ENCODE results near the gene COG4.
A peak's percentile ranks its signal among the peaks of the same experiment; 100 is the strongest.
"Not testable (repeated sequence)": the region's sequence is repeated elsewhere in the genome, so short reads cannot be mapped to it uniquely, and the experiment has no call there.

COG4 gene

DNA sequence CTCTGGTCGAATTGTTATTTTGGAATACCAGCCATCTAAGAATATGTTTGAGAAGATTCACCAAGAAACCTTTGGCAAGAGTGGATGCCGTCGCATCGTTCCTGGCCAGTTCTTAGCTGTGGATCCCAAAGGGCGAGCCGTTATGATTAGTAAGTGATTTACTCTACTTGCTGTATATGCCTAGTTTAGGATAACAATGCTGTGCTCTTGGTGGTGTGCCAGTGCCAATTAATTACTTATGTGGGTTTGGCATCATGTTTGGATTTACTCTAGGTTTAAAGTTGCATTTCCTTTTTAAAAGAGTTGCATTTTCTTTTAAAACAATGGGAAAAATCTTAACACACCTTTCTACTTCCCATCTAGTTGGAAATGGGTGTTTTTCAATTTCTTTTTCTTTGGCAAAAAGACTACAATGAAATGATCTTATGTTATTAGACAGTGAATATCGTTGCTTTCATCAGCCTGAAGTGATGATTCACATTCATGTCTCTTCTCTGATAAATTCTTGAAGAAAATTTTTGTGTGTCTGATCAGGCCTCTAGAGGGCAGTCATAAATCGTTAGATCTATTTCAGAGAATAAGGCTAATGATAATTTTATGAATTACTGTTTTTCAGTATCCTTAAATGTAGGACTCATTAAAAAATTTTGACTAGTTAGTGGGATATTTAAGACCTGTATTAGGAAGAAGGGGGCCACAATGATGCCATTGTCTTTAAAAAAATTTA, 5.9 kb upstream of the COG4 start:
- no peak overlapping the region for H3K27ac ChIP-seq

DNA sequence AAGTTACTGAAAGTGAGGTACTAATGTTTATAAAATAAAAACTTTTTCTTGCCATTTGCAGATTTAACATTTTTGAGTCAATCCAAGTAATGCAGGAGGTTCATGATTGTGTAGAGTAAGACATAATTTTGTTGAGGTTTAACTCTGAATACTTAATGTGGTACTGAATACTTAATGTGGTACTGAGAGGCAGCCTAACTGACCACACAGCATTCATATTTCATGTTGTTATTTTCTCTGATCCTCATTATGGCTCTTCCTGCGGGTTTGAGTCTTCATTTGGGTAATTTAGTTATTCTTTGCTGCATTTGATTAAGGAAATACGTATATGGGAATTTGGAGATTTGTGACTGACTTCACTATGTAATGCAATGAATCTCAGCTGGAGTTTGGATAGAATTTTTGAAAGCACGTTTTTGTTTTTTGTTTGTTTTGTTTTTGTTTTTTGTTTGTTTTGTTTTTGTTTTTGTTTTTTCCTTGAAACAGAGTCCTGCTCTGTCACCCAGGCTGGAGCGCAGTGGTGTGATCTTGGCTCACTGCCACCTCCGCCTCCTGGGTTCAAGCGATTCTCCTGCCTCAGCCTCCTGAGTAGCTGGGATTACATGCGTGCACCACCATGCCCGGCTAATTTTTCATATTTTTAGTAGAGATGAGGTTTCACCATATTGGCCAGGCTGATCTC, 4.1 kb upstream of the COG4 start:
- H3K4me2 ChIP-seq: peak overlapping the region; percentile 89
- peaks cover 47% of the 10 kb centered on the region for H3K4me1 ChIP-seq
- H3K27ac ChIP-seq: no peak overlapping the region
- peak overlapping the region; percentile 90; the same call in 1 of the 2 replicates for H3K4me3 ChIP-seq
- peaks cover 66% of the 10 kb centered on the region for H3K36me3 ChIP-seq
- H3K27me3 ChIP-seq: no peaks in the 10 kb centered on the region
- no peaks in the 10 kb centered on the region for H3K9me3 ChIP-seq
- H3K9ac ChIP-seq: peak overlapping the region; percentile 45
- no peak for TF ChIP-seq Cebpa-rat (IDR thresholded peaks at IDR 0.05)
- peaks cover 77% of the 10 kb centered on the region for H4K20me1 ChIP-seq

More for the DNA sequence above, 5.9 kb upstream of the COG4 start:
- Histone ChIP-seq H3K9me3 (no peaks in the 10 kb centered on the region), H3K4me1 (peaks cover 44% of the 10 kb centered on the region), H4K20me1 (peaks cover 94% of the 10 kb centered on the region), H3K9ac (no peak overlapping the region), H3K4me3 (no peak overlapping the region; the same call in 1 of the 2 replicates), H3K27me3 (no peaks in the 10 kb centered on the region), H3K36me3 (peaks cover 83% of the 10 kb centered on the region), H3K4me2 (peak overlapping the region; percentile 44)
- no peak for TF ChIP-seq Cebpa-rat (IDR thresholded peaks at IDR 0.05)

DNA sequence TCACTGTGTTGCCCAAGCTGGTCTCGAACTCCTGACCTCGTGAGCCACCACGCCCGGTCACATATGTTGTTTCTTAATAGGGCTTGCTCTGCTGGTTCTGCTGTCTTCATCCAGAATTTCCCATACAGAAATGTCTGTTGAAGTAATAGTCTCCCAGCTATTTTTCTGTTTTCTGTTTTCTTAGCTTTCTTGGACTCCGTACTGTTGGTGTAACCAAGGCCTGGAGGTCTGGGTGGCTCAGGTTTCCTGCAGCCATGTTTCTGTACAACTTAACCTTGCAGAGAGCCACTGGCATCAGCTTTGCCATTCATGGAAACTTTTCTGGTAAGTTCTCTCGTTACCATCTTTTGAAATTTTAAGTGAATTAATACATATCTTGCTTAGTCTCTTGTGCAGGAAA, 3.0 kb upstream of the COG4 start:
- no peak for TF ChIP-seq Cebpa-rat (IDR thresholded peaks at IDR 0.05)
- Histone ChIP-seq H3K36me3 (peaks cover 55% of the 10 kb centered on the region), H3K4me2 (peak overlapping the region; percentile 89), H4K20me1 (peaks cover 66% of the 10 kb centered on the region), H3K27me3 (no peaks in the 10 kb centered on the region), H3K9me3 (no peaks in the 10 kb centered on the region), H3K9ac (peak overlapping the region; percentile 45), H3K27ac (no peak overlapping the region), H3K4me3 (peak overlapping the region; percentile 90), H3K4me1 (peaks cover 56% of the 10 kb centered on the region)

DNA sequence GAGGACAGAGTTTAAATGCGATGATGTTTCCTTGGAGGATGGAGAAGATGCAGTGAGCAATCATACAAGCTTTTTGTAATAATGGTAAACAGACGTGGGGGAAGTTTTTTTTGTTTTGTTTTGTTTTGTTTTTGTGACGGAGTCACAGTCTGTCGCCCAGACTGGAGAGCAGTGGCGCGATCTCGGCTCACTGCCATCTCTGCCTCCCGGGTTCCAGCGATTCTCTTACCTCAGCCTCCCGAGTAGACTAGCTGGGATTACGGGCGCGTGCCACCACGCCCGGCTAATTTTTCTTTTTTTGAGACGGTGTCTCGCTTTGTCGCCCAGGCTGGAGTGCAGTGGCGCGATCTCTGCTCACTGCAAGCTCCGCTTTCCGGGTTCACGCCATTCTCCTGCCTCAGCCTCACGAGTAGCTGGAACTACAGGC, 1.1 kb upstream of the COG4 start:
- peak overlapping the region; percentile 89 for H3K4me2 ChIP-seq
- H4K20me1 ChIP-seq: peaks cover 46% of the 10 kb centered on the region
- not testable (repeated sequence) for H3K27me3 ChIP-seq, H3K9me3 ChIP-seq
- H3K36me3 ChIP-seq: peaks cover 41% of the 10 kb centered on the region
- H3K9ac ChIP-seq: peak overlapping the region; percentile 98
- H3K4me1 ChIP-seq: peaks cover 68% of the 10 kb centered on the region
- peak overlapping the region; percentile 90 for H3K4me3 ChIP-seq
- peak overlapping the region; percentile 97 for H3K27ac ChIP-seq

DNA sequence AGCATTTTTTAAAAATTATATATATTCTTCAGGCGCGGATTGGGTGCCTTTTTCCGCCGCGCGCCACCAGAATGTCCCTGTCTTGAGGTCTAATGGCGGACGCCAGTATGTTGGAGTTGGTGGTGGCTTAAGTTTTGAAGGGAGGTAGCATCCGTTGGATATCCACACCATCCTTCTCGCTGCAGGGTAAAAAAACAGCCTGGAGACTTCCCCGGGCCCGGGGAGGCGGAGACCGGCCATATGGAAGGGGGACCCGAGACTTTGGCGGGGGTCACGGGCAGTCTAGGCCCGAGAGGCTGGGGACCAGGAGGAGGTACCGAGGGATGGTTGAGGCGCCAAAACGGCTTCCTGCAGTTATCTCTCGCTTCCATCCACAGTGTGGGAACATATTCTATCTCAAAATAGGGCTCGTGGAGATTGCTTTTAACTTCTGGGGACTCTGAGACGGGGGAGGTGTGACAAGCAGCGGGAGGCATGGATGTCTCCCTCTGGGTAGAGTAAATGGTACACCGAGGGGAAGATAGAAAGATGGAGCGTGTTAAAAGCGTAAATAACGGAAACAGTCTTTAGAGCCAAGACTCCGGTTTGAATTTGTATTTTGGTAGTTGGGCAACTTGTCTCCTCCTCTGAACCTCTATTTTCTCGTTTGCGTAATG, 517 bp upstream of the COG4 start, which contains the start of gene SF3B3:
Gene SF3B3 (plus strand): TSS at position 74 of the 656 bp plus-strand sequence. CDS start 2,841 bp downstream, outside the sequence.
- H4K20me1 ChIP-seq: peaks cover 41% of the 10 kb centered on the region
- TF ChIP-seq Cebpa-rat (IDR thresholded peaks at IDR 0.05): no peak
- H3K4me3 ChIP-seq: peak within 1 kb of the TSS; percentile 90
- no peaks in the 10 kb centered on the region for H3K9me3 ChIP-seq
- H3K27me3 ChIP-seq: no peaks in the 10 kb centered on the region
- H3K4me1 ChIP-seq: peaks cover 63% of the 10 kb centered on the region
- H3K27ac ChIP-seq: peak within 1 kb of the TSS; percentile 97
- peaks cover 38% of the 10 kb centered on the region for H3K36me3 ChIP-seq
- peak within 1 kb of the TSS; percentile 98 for H3K9ac ChIP-seq
- peak within 1 kb of the TSS; percentile 89 for H3K4me2 ChIP-seq

DNA sequence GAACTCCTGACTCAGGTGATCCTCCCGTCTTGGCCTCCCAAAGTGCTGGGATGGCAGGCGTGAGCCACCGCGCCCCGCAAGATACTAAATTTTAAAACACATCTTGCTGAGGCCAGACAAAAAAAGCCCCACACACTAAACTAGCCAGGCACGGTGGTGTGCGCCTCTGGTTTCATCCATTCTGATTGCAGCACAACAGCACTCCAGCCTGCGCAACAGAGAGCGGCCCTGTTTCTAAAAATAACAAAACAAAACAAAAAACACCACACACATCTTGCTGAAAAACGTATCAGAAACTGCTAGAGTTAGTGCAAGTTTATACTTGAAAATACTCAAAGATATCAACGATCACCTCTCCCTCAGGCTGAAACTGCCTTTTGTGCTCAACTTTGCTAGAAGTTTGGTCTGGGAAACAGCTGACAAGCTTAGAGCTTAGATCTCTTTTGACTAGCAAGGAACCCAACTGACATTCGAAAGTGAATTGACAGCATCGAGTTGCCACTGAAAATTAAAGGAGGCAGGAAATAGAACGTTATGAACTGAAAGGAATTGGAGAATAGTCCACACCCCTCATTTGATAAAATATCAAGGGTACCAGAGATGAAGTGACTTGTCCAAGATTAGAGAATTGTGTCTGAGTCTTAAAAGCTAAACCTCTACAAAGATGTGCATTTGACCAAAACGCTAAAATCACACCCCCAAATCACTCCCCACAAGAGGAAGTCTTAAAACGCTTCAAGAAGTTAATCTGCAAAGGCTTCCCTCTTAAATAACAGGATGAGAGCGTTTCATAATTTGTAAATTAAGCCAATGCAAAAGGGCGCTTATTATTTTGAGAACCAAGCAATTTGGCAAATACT, 908 bp downstream of the COG4 start:
- Histone ChIP-seq H3K4me3 (peak overlapping the region; percentile 90), H3K9ac (peak overlapping the region; percentile 98), H3K36me3 (peaks cover 38% of the 10 kb centered on the region), H4K20me1 (peaks cover 27% of the 10 kb centered on the region), H3K9me3 (no peaks in the 10 kb centered on the region), H3K27me3 (no peaks in the 10 kb centered on the region), H3K4me1 (peaks cover 49% of the 10 kb centered on the region), H3K27ac (peak overlapping the region; percentile 97), H3K4me2 (peak overlapping the region; percentile 87)
- no peak for TF ChIP-seq Cebpa-rat (IDR thresholded peaks at IDR 0.05)

DNA sequence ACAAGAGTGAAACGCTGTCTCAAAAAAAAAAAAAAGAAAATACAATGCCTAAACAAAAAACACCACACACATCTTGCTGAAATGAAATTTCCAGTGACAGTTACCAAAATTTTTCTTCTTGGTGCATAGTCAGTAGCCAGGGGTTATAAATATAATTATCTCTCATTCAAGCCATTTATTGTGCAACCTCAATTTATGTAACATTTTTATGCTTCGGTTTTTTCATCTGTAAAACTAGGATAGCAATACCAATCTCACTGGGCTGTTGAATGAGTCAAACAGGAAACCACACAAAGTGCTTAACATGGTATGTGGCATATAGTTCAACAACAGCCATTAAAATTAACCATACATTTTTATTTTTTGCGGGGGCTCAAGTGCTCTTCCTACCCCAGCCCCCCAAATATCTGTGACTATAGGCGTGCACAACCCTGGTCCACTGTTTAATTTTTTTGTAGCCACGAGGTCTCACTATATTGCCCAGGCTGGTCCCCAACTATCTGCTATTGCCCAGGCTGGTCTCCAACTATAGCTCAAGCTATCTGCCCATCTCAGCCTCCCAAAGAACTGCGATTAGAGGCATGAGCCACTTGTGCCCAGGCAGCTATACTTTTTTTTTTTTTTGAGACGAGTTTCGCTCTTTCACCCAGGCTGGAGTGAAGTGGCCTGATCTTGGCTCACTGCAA, 2.6 kb downstream of the COG4 start:
- Histone ChIP-seq H3K9me3 (no peaks in the 10 kb centered on the region), H3K36me3 (peaks cover 39% of the 10 kb centered on the region), H3K4me1 (peaks cover 32% of the 10 kb centered on the region), H3K27me3 (no peaks in the 10 kb centered on the region), H3K9ac (no peak overlapping the region), H3K27ac (no peak overlapping the region), H3K4me3 (no peak overlapping the region), H4K20me1 (peaks cover 10% of the 10 kb centered on the region), H3K4me2 (peak overlapping the region; percentile 58)
- peak; percentile 62; the same call in 1 of the 2 replicates for TF ChIP-seq Cebpa-rat (IDR thresholded peaks at IDR 0.05)

DNA sequence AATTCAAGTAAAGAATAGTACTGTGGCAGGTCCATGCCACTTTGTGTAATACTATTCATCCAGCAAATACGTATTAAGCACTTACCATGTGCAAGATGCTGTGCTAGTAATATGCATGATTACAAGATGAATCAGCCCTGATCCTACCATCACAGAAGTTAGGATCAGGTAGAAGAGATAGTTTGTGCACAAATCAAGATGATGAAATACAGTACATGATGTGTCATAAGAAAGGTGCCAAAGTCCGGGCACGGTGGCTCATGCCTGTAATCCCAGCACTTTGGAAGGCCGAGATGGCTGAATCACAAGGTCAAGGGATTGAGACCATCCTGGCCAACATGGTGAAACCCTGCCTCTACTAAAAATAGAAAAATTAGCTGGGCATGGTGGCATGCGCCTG, 10.9 kb downstream of the COG4 start:
- Histone ChIP-seq H3K36me3 (peaks cover 99% of the 10 kb centered on the region), H3K27me3 (no peaks in the 10 kb centered on the region), H3K27ac (no peak overlapping the region), H3K9ac (no peak overlapping the region), H3K4me2 (no peak overlapping the region), H3K4me1 (peaks cover 6% of the 10 kb centered on the region), H3K9me3 (no peaks in the 10 kb centered on the region), H4K20me1 (no peaks in the 10 kb centered on the region), H3K4me3 (no peak overlapping the region)
- no peak for TF ChIP-seq Cebpa-rat (IDR thresholded peaks at IDR 0.05)

DNA sequence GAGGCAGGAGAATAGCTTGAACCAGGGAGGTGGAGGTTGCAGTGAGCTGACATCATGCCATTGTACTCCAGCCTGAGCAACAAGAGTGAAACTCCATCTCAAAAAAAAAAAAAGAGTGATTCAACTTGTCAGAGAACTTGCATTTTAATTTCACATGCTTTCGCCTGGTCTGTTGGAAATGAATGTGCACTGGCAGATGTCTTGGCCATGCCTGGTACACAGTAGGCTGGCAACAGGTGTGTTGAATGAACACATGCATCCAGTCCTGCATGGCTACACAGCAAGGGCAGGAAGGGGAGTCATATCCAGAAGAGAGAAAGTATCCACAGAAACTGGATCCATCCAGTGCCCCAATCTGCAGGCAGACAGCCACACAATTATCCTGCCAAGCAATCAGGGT, 11.5 kb downstream of the COG4 start:
- Histone ChIP-seq H3K9me3 (no peaks in the 10 kb centered on the region), H3K27me3 (no peaks in the 10 kb centered on the region), H3K4me2 (no peak overlapping the region), H3K4me1 (peaks cover 6% of the 10 kb centered on the region), H3K9ac (no peak overlapping the region), H3K36me3 (peaks cover 99% of the 10 kb centered on the region), H3K4me3 (no peak overlapping the region), H4K20me1 (no peaks in the 10 kb centered on the region), H3K27ac (no peak overlapping the region)
- TF ChIP-seq Cebpa-rat (IDR thresholded peaks at IDR 0.05): no peak

Data from BLaER1 (cell line).